B cell (primary cell): ENCODE results near the gene FRMD4A. TPM values are rescaled to one million over a fixed set of nuclear protein-coding genes. Genes with fewer than 3 reads are reported as not detected.

Source experiments
- ATAC-seq: fragments of 200-7000 bp; cut with Tn5 transposase; one replicate; pipeline ENCODE4 v1.10.0; 2021; ENCODE audit warnings: low read depth, mild to moderate bottlenecking, moderate number of reproducible peaks, moderate library complexity
- CTCF ChIA-PET: fragments of 350-600 bp; sonication (Branson Sonifier 250); formaldehyde crosslinking; loops from one replicate; lab custom pipeline; 2021; ENCODE audit warnings: antibody characterized with exemption, inconsistent platforms; lab: Charles Lee
- POLR2A ChIA-PET: fragments of 350-600 bp; sonication (Branson Sonifier 250); formaldehyde crosslinking; loops from one replicate; lab custom pipeline; 2021; ENCODE audit warnings: antibody characterized with exemption; lab: Charles Lee
- DNase-seq: peaks from one replicate; pipeline ENCODE4 v3.0.0; 2013
- H2AFZ ChIP-seq: 2 replicates; pipeline ENCODE4 v1.6.1; 2012; ENCODE audit warnings: mild to moderate bottlenecking, low read depth, low read length; ENCODE audit not compliant: insufficient read depth, poor library complexity, severe bottlenecking
- H3K27ac ChIP-seq, 2 donors: 1 replicate in 1 of 2; 2 replicates in 1 of 2; pipeline ENCODE4 v1.5.1; 2012 to 2013; ENCODE audit warnings: low read length in 2 of 2, mild to moderate bottlenecking in 2 of 2, moderate library complexity in 1 of 2
- H3K27me3 ChIP-seq, 4 experiments: fragments of 200-600 bp in 1 of 4; sonication (generic) in 1 of 4; replicated peaks in 1 of 4; 1 replicate in 2 of 4; 2 replicates in 2 of 4; pipeline versions ENCODE4 v1.6.1 to v1.7.0; 2013 to 2016; ENCODE audit warnings: low read length in 3 of 4, mild to moderate bottlenecking in 2 of 4, mixed read lengths in 1 of 4, moderate library complexity in 1 of 4; ENCODE audit not compliant: insufficient read depth in 4 of 4, control insufficient read depth in 3 of 4; ENCODE audit errors: control extremely low read depth in 1 of 4
- H3K36me3 ChIP-seq, 2 experiments: replicated peaks in 1 of 2; 1 replicate in 1 of 2; 2 replicates in 1 of 2; pipeline versions ENCODE4 v1.6.1 to v1.7.1; 2013; ENCODE audit warnings: low read length in 1 of 2; ENCODE audit not compliant: insufficient read depth in 2 of 2, control insufficient read depth in 1 of 2; ENCODE audit errors: control extremely low read depth in 1 of 2, extremely low read depth in 1 of 2
- H3K4me1 ChIP-seq, 2 donors: fragments of 200-600 bp in 1 of 2; sonication (generic) in 1 of 2; 1 replicate in 1 of 2; 2 replicates in 1 of 2; pipeline versions ENCODE4 v1.5.1 to v1.6.1; 2013 to 2017; ENCODE audit warnings: low read length in 2 of 2; ENCODE audit not compliant: control insufficient read depth in 2 of 2, insufficient read depth in 2 of 2
- H3K4me2 ChIP-seq: replicated peaks from 2 replicates; pipeline ENCODE3; 2012; ENCODE audit warnings: mild to moderate bottlenecking, low read depth, low read length; ENCODE audit not compliant: poor library complexity, severe bottlenecking
- H3K4me3 ChIP-seq, 5 experiments: fragments of 200-600 bp in 1 of 5; sonication (generic) in 1 of 5; 1 replicate in 3 of 5; 2 replicates in 2 of 5; pipeline versions ENCODE4 v1.5.1 to v1.7.0; 2011 to 2016; ENCODE audit warnings: low read length in 4 of 5, mild to moderate bottlenecking in 4 of 5, low read depth in 2 of 5, control low read depth in 1 of 5, moderate library complexity in 1 of 5; ENCODE audit not compliant: insufficient read depth in 1 of 5; ENCODE audit errors: control extremely low read depth in 1 of 5, extremely low read depth in 1 of 5
- H3K79me2 ChIP-seq: fragments of 200-600 bp; sonication (generic); one replicate; pipeline ENCODE4 v1.6.0; 2016; ENCODE audit warnings: low read length; ENCODE audit not compliant: control insufficient read depth, insufficient read depth
- H3K9ac ChIP-seq: fragments of 200-600 bp; sonication (generic); 2 replicates; pipeline ENCODE4 v1.6.1; 2017; ENCODE audit warnings: mild to moderate bottlenecking, low read length, moderate library complexity
- H3K9me3 ChIP-seq, 3 donors: one replicate each; pipeline versions ENCODE4 v1.6.1 to v1.7.1; 2013; ENCODE audit warnings: low read length in 2 of 3; ENCODE audit not compliant: control insufficient read depth in 2 of 3, insufficient read depth in 1 of 3; ENCODE audit errors: control extremely low read depth in 1 of 3
- H4K20me1 ChIP-seq: 2 replicates; pipeline ENCODE4 v1.6.0; 2012; ENCODE audit warnings: mild to moderate bottlenecking, low read length; ENCODE audit not compliant: insufficient read depth, control insufficient read depth, poor library complexity, severe bottlenecking
- H3K27ac Mint-ChIP-seq: one replicate; pipeline ENCODE4 v1.8.0; 2021; ENCODE audit warnings: mixed read lengths
- H3K27me3 Mint-ChIP-seq: one replicate; pipeline ENCODE4 v1.8.0; 2021; ENCODE audit warnings: mixed read lengths
- H3K4me1 Mint-ChIP-seq: one replicate; pipeline ENCODE4 v1.8.0; 2021; ENCODE audit warnings: mixed read lengths
- H3K4me3 Mint-ChIP-seq: one replicate; pipeline ENCODE4 v1.8.0; 2021; ENCODE audit warnings: mixed read lengths
- H3K9me3 Mint-ChIP-seq: one replicate; pipeline ENCODE4 v1.8.0; 2022; ENCODE audit warnings: mixed read lengths; ENCODE audit not compliant: insufficient read depth
- CTCF ChIP-seq: fragments of 200-600 bp; IDR thresholded peaks from one replicate; pipeline ENCODE4 v1.8.0; 2022; ENCODE audit warnings: antibody characterized with exemption, mild to moderate bottlenecking
- EZH2 ChIP-seq: IDR thresholded peaks from 2 replicates; pipeline ENCODE4 v1.6.1; 2012; ENCODE audit warnings: borderline replicate concordance, low read depth, mild to moderate bottlenecking, moderate library complexity, low read length; ENCODE audit not compliant: insufficient read depth, poor library complexity, severe bottlenecking
- WGBS: methylation state at CpG from one replicate; pipeline ENCODE4 v1.1.5; 2013; ENCODE audit warnings: missing lambda C conversion rate; ENCODE audit not compliant: insufficient coverage; 5-methylcytosine and 5-hydroxymethylcytosine counted together
- intact Hi-C: fragments of 100-400 bp; cut with micrococcal nuclease; formaldehyde crosslinking; loops from one replicate; pipeline ENCODE4 v1.10.0; 2022
- polyA plus RNA-seq: library from polyadenylated mRNA; depleted of rRNA; stranded (reverse); fragments of >200 nt; gene quantifications from 2 replicates; pipeline ENCODE4 v1.2.3, GENCODE V29; 2012
- total RNA-seq, 2 donors: library from RNA; stranded (reverse); fragments of 120-200 nt in 1 of 2; gene quantifications; 1 replicate in 1 of 2; 2 replicates in 1 of 2; pipeline versions ENCODE4 v1.2.3 to v1.2.4, GENCODE V29; 2013 to 2022

Gene FRMD4A
- total and polyA plus RNA-seq, 2 donors (not counting 1 experiment from before 2014, with no cell fraction given): 0.76 to 3.4 TPM

DNA sequence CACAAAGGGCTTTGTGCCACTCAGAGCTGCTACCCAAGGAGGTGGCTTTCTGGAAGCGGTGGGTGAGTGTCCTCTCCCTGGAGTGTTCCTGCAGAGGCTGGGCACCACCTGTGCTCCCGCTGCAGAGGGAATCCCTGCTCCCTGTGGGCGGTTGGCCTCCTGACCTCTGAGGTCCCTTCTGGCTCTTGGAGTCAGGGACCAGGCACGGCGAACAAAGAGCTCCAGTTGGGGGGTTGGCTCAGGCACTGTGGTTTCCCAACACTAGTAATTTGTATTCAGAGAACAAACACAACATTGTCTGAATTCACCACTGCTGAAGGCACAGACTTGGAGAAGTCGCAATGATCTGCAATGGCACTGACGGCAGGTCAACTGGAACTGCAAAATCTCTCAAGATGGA lies 415.0 kb downstream of the FRMD4A start:
- Histone ChIP-seq H3K9ac (no peak overlapping the region), H2AFZ (no peak overlapping the region), H3K4me1 (peaks cover 0 to 6% of the 10 kb centered on the region in 2 donors), H3K4me2 (no peak overlapping the region), H3K36me3 (no peaks in the 10 kb centered on the region), H3K4me3 (no peak overlapping the region), H3K9me3 (no peaks in the 10 kb centered on the region), H4K20me1 (no peaks in the 10 kb centered on the region), H3K27ac (no peak overlapping the region), H3K79me2 (no peaks in the 10 kb centered on the region), H3K27me3 (no peaks in the 10 kb centered on the region)
- no peak overlapping the region for H3K27ac Mint-ChIP-seq
- CTCF ChIA-PET: no interaction called here
- 95% methylated on average over 7 of the region's 7 CpGs for WGBS
- peaks cover 18% of the 10 kb centered on the region for H3K4me1 Mint-ChIP-seq
- H3K4me3 Mint-ChIP-seq: no peak overlapping the region
- peaks cover 8% of the 10 kb centered on the region for H3K27me3 Mint-ChIP-seq
- DNase-seq: no peak
- POLR2A ChIA-PET: no interaction called here
- intact Hi-C loops: no loop called here
- H3K9me3 Mint-ChIP-seq: no peaks in the 10 kb centered on the region
- TF ChIP-seq EZH2 (no peak), CTCF (no peak)
- no peak for ATAC-seq

DNA sequence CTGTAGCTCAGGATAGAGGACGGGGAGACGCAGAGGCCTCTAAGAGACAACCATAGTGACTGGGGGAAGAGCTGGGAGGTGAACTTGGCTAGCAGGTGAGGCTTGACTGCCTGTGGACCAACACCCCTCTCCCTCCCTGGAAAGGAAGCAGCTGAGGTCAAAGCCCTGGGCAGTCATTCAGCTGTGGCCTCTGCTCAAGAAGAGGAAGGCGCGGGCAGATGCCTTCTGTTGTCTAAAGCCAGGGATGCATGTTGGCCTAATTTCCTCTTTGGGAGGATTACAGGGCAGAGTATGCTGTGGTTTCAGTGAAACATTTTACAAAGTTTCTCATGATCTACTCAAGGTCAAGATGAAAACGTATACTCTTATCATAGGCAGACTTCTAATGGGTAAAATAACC lies 416.8 kb downstream of the FRMD4A start:
- peaks cover 0 to 3% of the 10 kb centered on the region in 2 donors for H3K4me1 ChIP-seq
- peaks cover 6% of the 10 kb centered on the region for H3K27me3 Mint-ChIP-seq
- no peak overlapping the region for H3K4me2 ChIP-seq
- no peaks in the 10 kb centered on the region for H4K20me1 ChIP-seq
- H3K9ac ChIP-seq: no peak overlapping the region
- H3K27ac Mint-ChIP-seq: no peak overlapping the region
- no peak overlapping the region for H3K27ac ChIP-seq
- ATAC-seq (no peak), DNase-seq (no peak)
- H2AFZ ChIP-seq: no peak overlapping the region
- H3K27me3 ChIP-seq: no peaks in the 10 kb centered on the region
- H3K4me3 ChIP-seq: no peak overlapping the region
- intact Hi-C loops: no loop called here
- POLR2A ChIA-PET: no interaction called here
- H3K4me3 Mint-ChIP-seq: no peak overlapping the region
- CTCF ChIA-PET: interaction anchor here (0.7 kb wide), 1 partner anchor 406 kb away, joined by 3 read pairs; no protein-coding TSS in a partner anchor
- H3K9me3 Mint-ChIP-seq: no peaks in the 10 kb centered on the region
- H3K79me2 ChIP-seq: no peaks in the 10 kb centered on the region
- H3K4me1 Mint-ChIP-seq: peaks cover 11% of the 10 kb centered on the region
- TF ChIP-seq CTCF (no peak), EZH2 (no peak)
- WGBS: no CpG with 5 or more reads among the region's 5 CpGs
- no peaks in the 10 kb centered on the region for H3K9me3 ChIP-seq
- H3K36me3 ChIP-seq: no peaks in the 10 kb centered on the region
